ENCODE results near the gene CRK. TPM values are rescaled to one million over a fixed set of nuclear protein-coding genes. Genes with fewer than 3 reads are reported as not detected.
"Not testable (repeated sequence)": the region's sequence is repeated elsewhere in the genome, so short reads cannot be mapped to it uniquely, and the experiment has no call there.

The CRK gene
- total RNA-seq, 5 donors from 2014 or later (not counting 1 experiment from before 2014, with no cell fraction given), result 18.0 to 26.8 (median 22.6) TPM

DNA sequence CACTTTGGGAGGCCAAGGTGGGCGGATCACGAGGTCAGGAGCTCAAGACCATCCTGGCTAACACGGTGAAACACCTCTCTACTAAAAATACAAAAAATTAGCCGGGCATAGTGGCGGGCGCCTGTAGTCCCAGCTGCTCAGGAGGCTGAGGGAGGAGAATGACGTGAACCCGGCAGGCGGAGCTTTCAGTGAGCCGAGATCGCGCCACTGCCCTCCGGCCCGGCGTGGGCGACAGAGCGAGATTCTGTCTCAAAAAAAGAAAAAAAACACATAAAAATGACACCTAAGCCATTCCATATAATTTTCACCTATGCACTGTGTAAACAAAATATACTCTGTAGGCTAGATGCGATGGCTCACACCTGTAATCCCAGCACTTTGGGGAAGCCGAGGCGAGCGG is 5.8 kb downstream of the CRK start:
- H3K27me3 ChIP-seq (replicated peaks in 1 of 2; ENCODE audit: control insufficient read depth in 2 of 2, extremely low read depth in 1 of 2, insufficient read depth in 2 of 2, low read length in 1 of 2); H3K9me3 Mint-ChIP-seq; H3K27me3 Mint-ChIP-seq; H3K27ac Mint-ChIP-seq; H3K4me3 Mint-ChIP-seq; CTCF ChIA-PET; H3K27ac ChIP-seq (ENCODE audit: low read length); H3K4me3 ChIP-seq (ENCODE audit: control insufficient read depth in 1 of 2, extremely low read depth in 1 of 2, low read length in 1 of 2); H3K9me3 ChIP-seq; H3K36me3 Mint-ChIP-seq; ATAC-seq (replicated peaks in 1 of 4); DNase-seq: not testable (repeated sequence)
- 90% methylated on average over 4 of the region's 21 CpGs for WGBS (ENCODE audit: insufficient coverage)
- POLR2A ChIA-PET, result interaction anchor here in 1 of 2 donors (0.6 kb wide), 1 partner anchor 68 kb away, joined by 4 read pairs; no protein-coding TSS in a partner anchor
- peaks cover 0 to 12% of the 10 kb centered on the region in 2 donors for H3K36me3 ChIP-seq (ENCODE audit: control insufficient read depth in 2 of 2, extremely low read depth in 1 of 2, insufficient read depth in 1 of 2, low read length in 1 of 2)
- peaks cover 58 to 76% (median 75%) of the 10 kb centered on the region in 3 donors for H3K4me1 Mint-ChIP-seq
- H3K4me1 ChIP-seq (ENCODE audit: control insufficient read depth in 1 of 2, extremely low read depth in 1 of 2, insufficient read depth in 2 of 2, low read length in 2 of 2), result peaks cover 13 to 65% of the 10 kb centered on the region in 2 experiments

DNA sequence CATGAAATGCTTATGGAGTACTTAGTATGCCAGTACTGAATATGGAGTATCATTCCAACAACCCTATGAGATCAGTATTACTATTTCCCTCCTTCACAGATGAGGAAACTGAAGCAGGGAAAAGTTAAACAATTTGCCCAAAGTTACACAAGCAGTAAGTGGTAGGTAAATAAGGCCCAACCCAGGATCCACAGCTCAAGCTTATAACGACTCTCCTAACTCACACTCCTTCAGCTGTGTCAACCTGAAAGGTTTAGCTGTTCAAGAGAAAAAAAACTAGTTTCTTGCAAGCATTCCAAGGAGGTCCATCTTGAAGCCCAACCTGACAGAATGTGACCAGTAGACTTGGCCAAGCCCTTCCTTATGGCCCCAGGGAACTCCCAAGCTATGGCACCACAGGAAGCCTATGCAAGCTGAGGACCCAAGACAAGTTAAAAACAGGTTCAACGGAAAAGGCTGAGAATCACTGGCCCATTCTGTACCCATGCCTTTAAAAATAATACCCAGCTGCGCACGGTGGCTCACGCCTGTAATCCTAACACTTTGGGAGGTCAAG is 6.5 kb downstream of the CRK start:
- no peaks in the 10 kb centered on the region for H3K9me3 Mint-ChIP-seq
- ATAC-seq (replicated peaks in 1 of 4) (no peak), DNase-seq (no peak)
- POLR2A ChIA-PET, result interaction anchor here (0.6 kb wide), 2 partner anchors 48 to 69 kb away, joined by 4 to 7 read pairs; no protein-coding TSS in a partner anchor
- H3K4me3 Mint-ChIP-seq, result peak overlapping the region in 1 of 3 donors; percentile 2
- CTCF ChIA-PET, result no interaction called here
- Histone ChIP-seq H3K27me3 (replicated peaks in 1 of 2; ENCODE audit: control insufficient read depth in 2 of 2, extremely low read depth in 1 of 2, insufficient read depth in 2 of 2, low read length in 1 of 2) (no peaks in the 10 kb centered on the region), H3K9me3 (no peaks in the 10 kb centered on the region), H3K27ac (ENCODE audit: low read length) (no peak overlapping the region), H3K4me3 (ENCODE audit: control insufficient read depth in 1 of 2, extremely low read depth in 1 of 2, low read length in 1 of 2) (no peak overlapping the region), H3K36me3 (ENCODE audit: control insufficient read depth in 2 of 2, extremely low read depth in 1 of 2, insufficient read depth in 1 of 2, low read length in 1 of 2) (peaks cover 0 to 15% of the 10 kb centered on the region in 2 donors), H3K4me1 (ENCODE audit: control insufficient read depth in 1 of 2, extremely low read depth in 1 of 2, insufficient read depth in 2 of 2, low read length in 2 of 2) (peaks cover 9 to 59% of the 10 kb centered on the region in 2 experiments)
- no peak overlapping the region for H3K27ac Mint-ChIP-seq
- WGBS (ENCODE audit: insufficient coverage), result no CpG with 5 or more reads among the region's 5 CpGs
- no peaks in the 10 kb centered on the region for H3K27me3 Mint-ChIP-seq
- peaks cover 5% of the 10 kb centered on the region for H3K36me3 Mint-ChIP-seq
- H3K4me1 Mint-ChIP-seq, result peaks cover 53 to 72% (median 71%) of the 10 kb centered on the region in 3 donors

DNA sequence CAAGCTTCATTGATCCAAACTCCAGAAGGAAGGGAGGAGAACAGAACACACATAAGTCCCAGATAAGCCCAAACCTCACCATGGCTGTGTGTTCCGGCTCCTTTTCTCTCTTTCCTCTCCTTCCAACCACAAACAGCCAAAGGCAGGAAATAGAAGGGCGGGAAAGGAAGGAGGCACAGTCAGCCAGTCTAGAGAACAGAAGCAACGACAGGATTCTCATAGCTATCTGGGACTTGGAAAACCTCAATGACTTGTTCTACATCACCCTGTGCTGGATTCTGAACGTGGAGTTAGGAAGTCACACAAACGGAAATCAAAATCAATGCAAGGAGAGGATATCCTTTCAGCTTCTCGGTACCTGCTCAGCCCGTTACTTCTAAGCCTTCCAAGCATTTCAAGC is 9.0 kb downstream of the CRK start:
- 64% methylated on average over 2 of the region's 7 CpGs for WGBS (ENCODE audit: insufficient coverage)
- H3K27ac Mint-ChIP-seq, result peak overlapping the region in 1 of 2 donors; percentile 39
- no peaks in the 10 kb centered on the region for H3K36me3 Mint-ChIP-seq
- no peaks in the 10 kb centered on the region for H3K9me3 Mint-ChIP-seq
- peak overlapping the region in 1 of 3 donors; percentile 42 for H3K4me3 Mint-ChIP-seq
- no peaks in the 10 kb centered on the region for H3K27me3 ChIP-seq (replicated peaks in 1 of 2; ENCODE audit: control insufficient read depth in 2 of 2, extremely low read depth in 1 of 2, insufficient read depth in 2 of 2, low read length in 1 of 2)
- peaks cover 7 to 43% of the 10 kb centered on the region in 2 experiments for H3K4me1 ChIP-seq (ENCODE audit: control insufficient read depth in 1 of 2, extremely low read depth in 1 of 2, insufficient read depth in 2 of 2, low read length in 2 of 2)
- no peak overlapping the region for H3K4me3 ChIP-seq (ENCODE audit: control insufficient read depth in 1 of 2, extremely low read depth in 1 of 2, low read length in 1 of 2)
- ATAC-seq (replicated peaks in 1 of 4) (peak in 1 of 4 experiments; percentile 22), DNase-seq (no peak)
- ChIA-PET CTCF (interaction anchor here in 1 of 2 donors (1.8 kb wide), 1 partner anchor 82 kb away, joined by 4 read pairs; no protein-coding TSS in a partner anchor), POLR2A (interaction anchor here in 1 of 2 donors (0.6 kb wide), 1 partner anchor 23 kb away, joined by 3 read pairs; no protein-coding TSS in a partner anchor)
- peaks cover 0 to 15% of the 10 kb centered on the region in 2 donors for H3K36me3 ChIP-seq (ENCODE audit: control insufficient read depth in 2 of 2, extremely low read depth in 1 of 2, insufficient read depth in 1 of 2, low read length in 1 of 2)
- H3K4me1 Mint-ChIP-seq, result peaks cover 29 to 53% (median 53%) of the 10 kb centered on the region in 3 donors
- H3K9me3 ChIP-seq, result no peaks in the 10 kb centered on the region
- H3K27me3 Mint-ChIP-seq, result no peaks in the 10 kb centered on the region
- H3K27ac ChIP-seq (ENCODE audit: low read length), result no peak overlapping the region

DNA sequence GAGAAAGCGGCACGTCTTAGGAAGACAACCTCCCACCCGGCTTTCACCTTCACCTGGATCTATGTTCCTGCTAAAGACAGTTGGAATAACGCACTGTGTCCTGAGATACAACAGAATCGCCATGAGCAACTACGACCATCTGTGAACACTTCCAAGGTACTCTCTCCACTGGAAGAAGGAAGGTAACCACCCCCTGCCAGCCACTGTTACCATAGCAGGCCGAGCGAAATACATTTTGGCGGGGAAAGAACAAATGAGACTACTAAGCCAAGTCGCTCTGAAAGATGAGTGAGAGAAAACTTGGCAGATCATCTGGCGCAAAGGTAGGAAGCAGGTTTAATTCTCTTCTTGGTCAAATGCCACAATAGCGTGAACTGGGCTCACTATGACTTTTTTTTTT is 9.8 kb downstream of the CRK start:
- Histone ChIP-seq H3K4me1 (ENCODE audit: control insufficient read depth in 1 of 2, extremely low read depth in 1 of 2, insufficient read depth in 2 of 2, low read length in 2 of 2) (peaks cover 7 to 36% of the 10 kb centered on the region in 2 experiments), H3K9me3 (no peaks in the 10 kb centered on the region), H3K27ac (ENCODE audit: low read length) (no peak overlapping the region), H3K27me3 (replicated peaks in 1 of 2; ENCODE audit: control insufficient read depth in 2 of 2, extremely low read depth in 1 of 2, insufficient read depth in 2 of 2, low read length in 1 of 2) (no peaks in the 10 kb centered on the region), H3K36me3 (ENCODE audit: control insufficient read depth in 2 of 2, extremely low read depth in 1 of 2, insufficient read depth in 1 of 2, low read length in 1 of 2) (peaks cover 0 to 12% of the 10 kb centered on the region in 2 donors), H3K4me3 (ENCODE audit: control insufficient read depth in 1 of 2, extremely low read depth in 1 of 2, low read length in 1 of 2) (no peak overlapping the region)
- ATAC-seq (replicated peaks in 1 of 4) (no peak), DNase-seq (no peak)
- ChIA-PET POLR2A (no interaction called here), CTCF (interaction anchor here in 1 of 2 donors (1.8 kb wide), 1 partner anchor 81 kb away, joined by 4 read pairs; no protein-coding TSS in a partner anchor)
- H3K4me3 Mint-ChIP-seq, result peak overlapping the region in 1 of 3 donors; percentile 19
- no peaks in the 10 kb centered on the region for H3K9me3 Mint-ChIP-seq
- 96% methylated on average over 9 of the region's 12 CpGs for WGBS (ENCODE audit: insufficient coverage)
- peaks cover 27 to 48% (median 47%) of the 10 kb centered on the region in 3 donors for H3K4me1 Mint-ChIP-seq
- H3K36me3 Mint-ChIP-seq, result no peaks in the 10 kb centered on the region
- no peak overlapping the region for H3K27ac Mint-ChIP-seq
- no peaks in the 10 kb centered on the region for H3K27me3 Mint-ChIP-seq

DNA sequence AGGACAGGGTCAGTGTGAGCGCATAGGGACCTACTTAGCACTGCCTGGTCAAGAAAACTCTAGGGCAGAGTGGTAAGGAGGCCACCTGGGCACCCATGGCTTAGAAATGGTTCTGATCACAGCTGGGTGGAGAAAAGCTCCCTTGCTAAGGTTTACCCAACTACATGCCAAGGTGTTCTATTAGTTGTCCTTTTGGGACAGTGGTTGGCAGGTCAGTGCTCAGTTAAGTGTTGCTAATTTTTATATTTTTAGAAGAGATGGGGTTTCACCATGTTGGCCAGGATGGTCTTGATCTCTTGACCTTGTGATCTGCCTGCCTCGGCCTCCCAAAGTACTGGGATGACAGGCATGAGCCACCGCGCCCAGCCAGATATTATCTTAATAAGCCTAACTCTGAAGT is 10.3 kb downstream of the CRK start:
- H3K27ac Mint-ChIP-seq; ATAC-seq (replicated peaks in 1 of 4); H3K4me3 Mint-ChIP-seq; H3K4me3 ChIP-seq (ENCODE audit: control insufficient read depth in 1 of 2, extremely low read depth in 1 of 2, low read length in 1 of 2); DNase-seq; POLR2A ChIA-PET; H3K27ac ChIP-seq (ENCODE audit: low read length); H3K36me3 Mint-ChIP-seq; H3K27me3 ChIP-seq (replicated peaks in 1 of 2; ENCODE audit: control insufficient read depth in 2 of 2, extremely low read depth in 1 of 2, insufficient read depth in 2 of 2, low read length in 1 of 2); H3K9me3 Mint-ChIP-seq; H3K9me3 ChIP-seq; H3K27me3 Mint-ChIP-seq: not testable (repeated sequence)
- Histone ChIP-seq H3K4me1 (ENCODE audit: control insufficient read depth in 1 of 2, extremely low read depth in 1 of 2, insufficient read depth in 2 of 2, low read length in 2 of 2) (peaks cover 7 to 36% of the 10 kb centered on the region in 2 experiments), H3K36me3 (ENCODE audit: control insufficient read depth in 2 of 2, extremely low read depth in 1 of 2, insufficient read depth in 1 of 2, low read length in 1 of 2) (peaks cover 0 to 12% of the 10 kb centered on the region in 2 donors)
- 96% methylated on average over 4 of the region's 4 CpGs for WGBS (ENCODE audit: insufficient coverage)
- H3K4me1 Mint-ChIP-seq, result peaks cover 27 to 48% (median 47%) of the 10 kb centered on the region in 3 donors
- CTCF ChIA-PET, result interaction anchor here in 1 of 2 donors (1.8 kb wide), 1 partner anchor 80 kb away, joined by 4 read pairs; no protein-coding TSS in a partner anchor

DNA sequence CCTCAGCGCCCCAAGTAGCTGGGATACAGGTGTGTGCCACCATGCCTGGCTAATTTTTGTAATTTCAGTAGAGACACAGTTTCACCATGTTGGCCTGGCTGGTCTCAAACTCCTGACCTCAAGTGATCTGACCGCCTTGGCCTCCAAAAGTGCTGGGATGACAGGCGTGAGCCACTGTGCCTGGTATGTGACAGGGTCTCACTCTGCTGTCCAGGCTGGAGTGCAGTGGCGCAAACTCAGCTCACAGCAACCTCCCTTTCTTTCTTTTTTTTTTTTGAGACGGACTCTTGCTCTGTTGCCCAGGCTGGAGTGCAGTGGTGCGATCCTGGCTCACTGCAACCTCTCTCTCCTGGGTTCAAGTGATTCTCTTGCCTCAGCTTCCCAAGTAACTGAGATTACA is 13.3 kb downstream of the CRK start:
- Histone ChIP-seq H3K4me1 (ENCODE audit: control insufficient read depth in 1 of 2, extremely low read depth in 1 of 2, insufficient read depth in 2 of 2, low read length in 2 of 2) (peaks cover 3 to 14% of the 10 kb centered on the region in 2 experiments), H3K36me3 (ENCODE audit: control insufficient read depth in 2 of 2, extremely low read depth in 1 of 2, insufficient read depth in 1 of 2, low read length in 1 of 2) (peaks cover 0 to 10% of the 10 kb centered on the region in 2 donors)
- H3K9me3 ChIP-seq; H3K4me3 ChIP-seq (ENCODE audit: control insufficient read depth in 1 of 2, extremely low read depth in 1 of 2, low read length in 1 of 2); H3K27ac Mint-ChIP-seq; POLR2A ChIA-PET; H3K9me3 Mint-ChIP-seq; DNase-seq; H3K27ac ChIP-seq (ENCODE audit: low read length); H3K4me3 Mint-ChIP-seq; H3K27me3 ChIP-seq (replicated peaks in 1 of 2; ENCODE audit: control insufficient read depth in 2 of 2, extremely low read depth in 1 of 2, insufficient read depth in 2 of 2, low read length in 1 of 2); H3K36me3 Mint-ChIP-seq; H3K27me3 Mint-ChIP-seq; ATAC-seq (replicated peaks in 1 of 4): not testable (repeated sequence)
- 100% methylated on average over 2 of the region's 6 CpGs for WGBS (ENCODE audit: insufficient coverage)
- H3K4me1 Mint-ChIP-seq, result peaks cover 22 to 44% (median 40%) of the 10 kb centered on the region in 3 donors
- CTCF ChIA-PET, result interaction anchor here in 1 of 2 donors (0.7 kb wide), 1 partner anchor 421 kb away, joined by 4 read pairs; no protein-coding TSS in a partner anchor

Measured in T-cell (primary cell).